Endothelial cell (in vitro differentiated cells): Measurements from ENCODE around the gene SSNA1. TPM values are rescaled to one million over a fixed set of nuclear protein-coding genes. Genes with fewer than 3 reads are reported as not detected.

Experiments used
- DNase-seq: peaks from one replicate; pipeline ENCODE4 v3.0.0; 2021; ENCODE audit warnings: low spot score
- H3K27ac Mint-ChIP-seq: one replicate; pipeline ENCODE4 v1.8.0; 2021; ENCODE audit warnings: mixed read lengths, inconsistent platforms; ENCODE audit not compliant: unreplicated experiment
- H3K27me3 Mint-ChIP-seq: one replicate; pipeline ENCODE4 v1.8.0; 2021; ENCODE audit warnings: mild to moderate bottlenecking, moderate library complexity, mixed read lengths, inconsistent platforms; ENCODE audit not compliant: unreplicated experiment
- H3K36me3 Mint-ChIP-seq: one replicate; pipeline ENCODE4 v1.8.0; 2021; ENCODE audit warnings: mild to moderate bottlenecking, low read depth, mixed read lengths, inconsistent platforms; ENCODE audit not compliant: unreplicated experiment
- H3K4me1 Mint-ChIP-seq: one replicate; pipeline ENCODE4 v1.8.0; 2021; ENCODE audit warnings: mild to moderate bottlenecking, mixed read lengths, inconsistent platforms; ENCODE audit not compliant: unreplicated experiment
- H3K4me3 Mint-ChIP-seq: one replicate; pipeline ENCODE4 v1.8.0; 2021; ENCODE audit warnings: mild to moderate bottlenecking, mixed read lengths, inconsistent platforms; ENCODE audit not compliant: unreplicated experiment
- H3K9me3 Mint-ChIP-seq: one replicate; pipeline ENCODE4 v1.8.0; 2021; ENCODE audit warnings: mixed read lengths, inconsistent platforms; ENCODE audit not compliant: unreplicated experiment
- CTCF ChIP-seq: fragments of 200-600 bp; sonication (generic); IDR thresholded peaks from one replicate; pipeline ENCODE4 v1.5.0; 2021; ENCODE audit warnings: antibody characterized with exemption; ENCODE audit not compliant: unreplicated experiment
- total RNA-seq: library from RNA; stranded (reverse); fragmentation: NEBNext Ultra II Directional; extraction: Animal tissue kit (Norgen Biotek cat#: 25700); gene quantifications from one replicate; pipeline ENCODE4 v1.2.1, GENCODE V29; 2021; ENCODE audit not compliant: unreplicated experiment

Gene SSNA1
- total RNA-seq, 1 donor from 2014 or later: 53.8 TPM

- Mint-ChIP-seq H3K27me3 (peaks cover 8% of the 10 kb centered on the region), H3K27ac (no peak overlapping the region), H3K4me1 (peaks cover 21% of the 10 kb centered on the region), H3K4me3 (no peak overlapping the region), H3K36me3 (peaks cover 12% of the 10 kb centered on the region), H3K9me3 (no peaks in the 10 kb centered on the region)
- DNase-seq: no peak
- TF ChIP-seq CTCF: no peak
Observed at GRCh38 chr9:137202966-137203365, 14.5 kb downstream of the SSNA1 start.

GRCh38 chr9:137204731-137205125, 16.3 kb downstream of the SSNA1 start:
- peaks cover 9% of the 10 kb centered on the region for H3K27me3 Mint-ChIP-seq
- H3K4me3 Mint-ChIP-seq: peak overlapping the region; percentile 97
- no peak for TF ChIP-seq CTCF
- DNase-seq: no peak
- H3K4me1 Mint-ChIP-seq: peaks cover 21% of the 10 kb centered on the region
- peaks cover 15% of the 10 kb centered on the region for H3K36me3 Mint-ChIP-seq
- peak overlapping the region; percentile 48 for H3K27ac Mint-ChIP-seq
- no peaks in the 10 kb centered on the region for H3K9me3 Mint-ChIP-seq

DNA sequence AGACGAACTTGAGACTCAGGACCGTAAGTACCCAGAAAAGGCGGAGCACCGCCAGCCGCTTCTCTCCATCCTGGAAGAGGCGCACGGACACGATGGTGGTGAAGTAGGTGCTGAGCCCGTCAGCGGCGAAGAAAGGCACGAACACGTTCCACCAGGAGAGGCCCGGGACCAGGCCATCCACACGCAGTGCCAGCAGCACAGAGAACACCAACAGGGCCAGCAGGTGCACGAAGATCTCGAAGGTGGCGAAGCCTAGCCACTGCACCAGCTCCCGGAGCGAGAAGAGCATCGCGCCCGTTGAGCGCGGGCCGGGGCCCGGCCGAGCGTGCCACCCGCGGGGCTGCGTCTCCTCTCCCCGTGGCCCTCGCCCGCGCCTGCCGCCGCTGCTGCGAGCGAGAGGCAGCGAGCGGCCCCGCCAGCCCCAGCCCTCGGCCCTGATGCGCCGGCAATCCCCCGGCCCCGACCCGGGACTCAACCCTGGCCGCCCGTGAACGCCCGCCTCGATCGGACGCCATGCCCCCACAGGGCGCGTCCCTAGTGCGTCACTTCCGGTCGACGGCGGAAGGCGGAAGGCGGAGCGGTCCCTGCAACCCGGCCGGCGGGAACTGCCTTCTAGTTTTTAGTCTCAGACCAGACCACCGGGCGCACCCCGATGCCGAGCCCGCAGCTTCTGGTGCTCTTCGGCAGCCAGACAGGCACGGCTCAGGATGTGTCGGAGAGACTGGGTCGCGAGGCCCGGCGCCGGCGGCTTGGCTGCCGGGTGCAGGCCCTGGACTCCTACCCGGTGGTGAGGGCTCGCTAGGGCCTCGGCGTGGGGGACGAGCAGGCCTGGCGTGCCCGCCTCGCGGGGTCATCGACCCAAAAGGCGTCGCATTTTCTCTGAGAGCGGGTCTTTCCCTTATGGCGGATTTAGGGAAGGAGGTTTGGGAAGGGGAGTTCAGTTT, 16.9 kb downstream of the SSNA1 start, which contains the start of the genes NDOR1 and TMEM203:
Gene NDOR1 (plus strand): TSS at position 575 of the 944 bp plus-strand sequence. CDS start 78 bp downstream, at position 653.
Gene TMEM203 (minus strand): TSS at position 523 of the 944 bp plus-strand sequence. CDS start 234 bp downstream, at position 289.
- DNase-seq: peak; percentile 90
- Mint-ChIP-seq H3K9me3 (no peaks in the 10 kb centered on the region), H3K27me3 (peaks cover 9% of the 10 kb centered on the region), H3K4me3 (peak within 1 kb of the TSS; percentile 97), H3K36me3 (peaks cover 15% of the 10 kb centered on the region), H3K27ac (peak within 1 kb of the TSS; percentile 55), H3K4me1 (peaks cover 21% of the 10 kb centered on the region)
- no peak for TF ChIP-seq CTCF

- peak overlapping the region; percentile 97 for H3K4me3 Mint-ChIP-seq
- no peaks in the 10 kb centered on the region for H3K9me3 Mint-ChIP-seq
- peak overlapping the region; percentile 55 for H3K27ac Mint-ChIP-seq
- DNase-seq: no peak
- peaks cover 27% of the 10 kb centered on the region for H3K4me1 Mint-ChIP-seq
- TF ChIP-seq CTCF: no peak
- peaks cover 14% of the 10 kb centered on the region for H3K27me3 Mint-ChIP-seq
- H3K36me3 Mint-ChIP-seq: peaks cover 22% of the 10 kb centered on the region
Observed at GRCh38 chr9:137206602-137207001, 18.1 kb downstream of the SSNA1 start.

- Mint-ChIP-seq H3K4me1 (peaks cover 17% of the 10 kb centered on the region), H3K27ac (peak overlapping the region; percentile 68)
Observed at GRCh38 chr9:137211532-137211931, 23.1 kb downstream of the SSNA1 start.

More at GRCh38 chr9:137211532-137211931, 23.1 kb downstream of the SSNA1 start:
- no peak for DNase-seq
- Mint-ChIP-seq H3K4me3 (peak overlapping the region; percentile 83), H3K36me3 (peaks cover 25% of the 10 kb centered on the region), H3K27me3 (peaks cover 12% of the 10 kb centered on the region), H3K9me3 (no peaks in the 10 kb centered on the region)
- TF ChIP-seq CTCF: no peak
